Measurements from ENCODE around the gene LYRM4. TPM values are rescaled to one million over a fixed set of nuclear protein-coding genes. Genes with fewer than 3 reads are reported as not detected.

LYRM4 gene
- total and polyA plus RNA-seq, 9 of the 15 experiments (the other 6 are each of a cell fraction or from before 2014, with no cell fraction given): 24.2 to 69.4 (median 41.8) TPM

DNA sequence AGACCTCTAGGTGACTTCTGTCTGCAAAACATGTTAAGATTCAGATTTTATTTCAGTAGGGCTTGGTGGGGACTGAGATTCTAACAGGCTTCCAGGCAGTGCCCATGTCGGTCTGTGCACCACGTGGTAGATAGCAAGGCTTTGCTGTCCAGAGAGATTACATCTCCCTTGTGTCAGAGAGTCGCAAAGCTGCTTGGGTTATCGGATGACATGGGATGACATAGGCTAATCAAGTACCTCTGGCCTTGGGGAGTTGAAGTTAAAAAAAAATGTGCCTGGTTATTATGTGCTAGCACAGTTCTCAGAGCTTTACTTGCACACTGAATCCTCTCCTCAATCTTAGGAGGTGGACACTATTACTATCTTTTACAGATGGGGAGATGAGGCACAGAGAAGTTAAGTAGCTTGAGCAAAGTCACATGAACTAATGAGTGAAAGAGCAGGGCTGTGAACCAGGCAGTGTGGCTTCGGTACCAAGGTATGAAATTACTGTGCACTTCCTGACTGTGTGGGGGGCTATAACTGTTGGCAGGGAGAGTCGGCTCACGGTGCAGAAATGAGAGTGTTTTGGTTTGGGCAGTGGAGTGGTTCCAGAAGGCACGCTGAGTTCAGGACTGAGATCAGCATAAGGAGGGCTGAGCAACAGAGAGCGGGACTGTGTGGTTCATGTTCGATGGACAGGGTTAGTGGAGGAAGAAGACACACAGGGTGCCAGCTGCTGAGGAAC is 41.6 kb upstream of the LYRM4 start (continued):
- TF ChIP-seq ETV5 (CRISPR knock-in tag; IDR thresholded peaks at IDR 0.05; ENCODE audit: low read depth): no peak
- TF ChIP-seq, protein P1, sequence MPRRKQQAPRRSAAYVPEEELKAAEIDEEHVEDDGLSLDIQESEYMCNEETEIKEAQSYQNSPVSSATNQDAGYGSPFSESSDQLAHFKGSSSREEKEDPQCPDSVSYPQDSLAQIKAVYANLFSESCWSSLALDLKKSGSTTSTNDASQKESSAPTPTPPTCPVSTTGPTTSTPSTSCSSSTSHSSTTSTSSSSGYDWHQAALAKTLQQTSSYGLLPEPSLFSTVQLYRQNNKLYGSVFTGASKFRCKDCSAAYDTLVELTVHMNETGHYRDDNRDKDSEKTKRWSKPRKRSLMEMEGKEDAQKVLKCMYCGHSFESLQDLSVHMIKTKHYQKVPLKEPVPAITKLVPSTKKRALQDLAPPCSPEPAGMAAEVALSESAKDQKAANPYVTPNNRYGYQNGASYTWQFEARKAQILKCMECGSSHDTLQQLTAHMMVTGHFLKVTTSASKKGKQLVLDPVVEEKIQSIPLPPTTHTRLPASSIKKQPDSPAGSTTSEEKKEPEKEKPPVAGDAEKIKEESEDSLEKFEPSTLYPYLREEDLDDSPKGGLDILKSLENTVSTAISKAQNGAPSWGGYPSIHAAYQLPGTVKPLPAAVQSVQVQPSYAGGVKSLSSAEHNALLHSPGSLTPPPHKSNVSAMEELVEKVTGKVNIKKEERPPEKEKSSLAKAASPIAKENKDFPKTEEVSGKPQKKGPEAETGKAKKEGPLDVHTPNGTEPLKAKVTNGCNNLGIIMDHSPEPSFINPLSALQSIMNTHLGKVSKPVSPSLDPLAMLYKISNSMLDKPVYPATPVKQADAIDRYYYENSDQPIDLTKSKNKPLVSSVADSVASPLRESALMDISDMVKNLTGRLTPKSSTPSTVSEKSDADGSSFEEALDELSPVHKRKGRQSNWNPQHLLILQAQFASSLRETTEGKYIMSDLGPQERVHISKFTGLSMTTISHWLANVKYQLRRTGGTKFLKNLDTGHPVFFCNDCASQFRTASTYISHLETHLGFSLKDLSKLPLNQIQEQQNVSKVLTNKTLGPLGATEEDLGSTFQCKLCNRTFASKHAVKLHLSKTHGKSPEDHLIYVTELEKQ (CRISPR knock-in tag; IDR thresholded peaks at IDR 0.05): no peak
- no peak for TF ChIP-seq E2F8 (IDR thresholded peaks at IDR 0.05; ENCODE audit: low read depth, partially characterized antibody)
- TF ChIP-seq ATF1 (CRISPR knock-in tag; IDR thresholded peaks at IDR 0.05): no peak
- peak; percentile 84 for TF ChIP-seq ATF1 (tag; IDR thresholded peaks at IDR 0.05)
- no peak for TF ChIP-seq TAF1 (IDR thresholded peaks at IDR 0.05; ENCODE audit: control insufficient read depth, extremely low read depth, insufficient read depth, low read length, severe bottlenecking)
- TF ChIP-seq TEAD1 (CRISPR knock-in tag; IDR thresholded peaks at IDR 0.05): peak in 1 of 2 experiments; percentile 66; a peak in 1 of 4 replicates
- no peak for TF ChIP-seq NFIC (IDR thresholded peaks at IDR 0.05)
- TF ChIP-seq MNT (conservative IDR thresholded peaks at IDR 0.05): peak; percentile 81 to 90
- TF ChIP-seq, protein P2, sequence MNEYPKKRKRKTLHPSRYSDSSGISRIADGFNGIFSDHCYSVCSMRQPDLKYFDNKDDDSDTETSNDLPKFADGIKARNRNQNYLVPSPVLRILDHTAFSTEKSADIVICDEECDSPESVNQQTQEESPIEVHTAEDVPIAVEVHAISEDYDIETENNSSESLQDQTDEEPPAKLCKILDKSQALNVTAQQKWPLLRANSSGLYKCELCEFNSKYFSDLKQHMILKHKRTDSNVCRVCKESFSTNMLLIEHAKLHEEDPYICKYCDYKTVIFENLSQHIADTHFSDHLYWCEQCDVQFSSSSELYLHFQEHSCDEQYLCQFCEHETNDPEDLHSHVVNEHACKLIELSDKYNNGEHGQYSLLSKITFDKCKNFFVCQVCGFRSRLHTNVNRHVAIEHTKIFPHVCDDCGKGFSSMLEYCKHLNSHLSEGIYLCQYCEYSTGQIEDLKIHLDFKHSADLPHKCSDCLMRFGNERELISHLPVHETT (CRISPR knock-in tag; conservative IDR thresholded peaks at IDR 0.05 in 1 of 2, IDR thresholded peaks at IDR 0.05 in 1 of 2): peak in 1 of 2 experiments; percentile 88; a peak in 2 of 4 replicates
- TF ChIP-seq RBBP5 (IDR thresholded peaks at IDR 0.05; ENCODE audit: borderline replicate concordance, insufficient read depth, low read length, poor library complexity, severe bottlenecking): no peak
- no peak for TF ChIP-seq KAT2B (IDR thresholded peaks at IDR 0.05; ENCODE audit: low read depth, low read length)
- no peak for TF ChIP-seq TSC22D4 (tag; IDR thresholded peaks at IDR 0.05)
- TF ChIP-seq NR4A1 (CRISPR knock-in tag; IDR thresholded peaks at IDR 0.05): no peak
- TF ChIP-seq NR4A1 (tag; IDR thresholded peaks at IDR 0.05): peak; percentile 82; the same call in 1 of the 2 replicates

Measured in K562 (cell line).